GM19351 (cell line): ENCODE results near the gene GHRHR.

Source experiments
- ATAC-seq: cut with Tn5 transposase; IDR thresholded peaks from one replicate; pipeline ENCODE4 v1.9.1; 2021; ENCODE audit warnings: mild to moderate bottlenecking, moderate library complexity; ENCODE audit not compliant: unreplicated experiment

GHRHR gene

DNA sequence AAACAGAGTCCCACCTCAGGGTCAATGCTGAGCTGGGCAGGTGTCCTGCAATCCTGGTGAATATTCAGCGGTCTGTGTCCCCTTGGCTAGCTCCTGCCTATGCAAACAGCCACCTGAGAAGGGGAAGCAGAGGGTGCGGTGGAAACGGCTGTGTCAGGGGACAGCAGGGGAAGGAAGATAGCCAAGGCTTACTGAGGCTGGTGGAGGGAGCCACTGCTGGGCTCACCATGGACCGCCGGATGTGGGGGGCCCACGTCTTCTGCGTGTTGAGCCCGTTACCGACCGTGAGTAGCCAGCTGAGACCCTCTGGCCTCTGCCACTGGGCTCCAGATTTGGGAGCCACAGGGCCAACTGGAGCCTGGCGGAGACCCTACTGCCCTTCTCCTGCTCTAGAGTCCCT is at the start of gene GHRHR:
TSS of gene GHRHR (plus strand) at position 112 of the 400 bp plus-strand sequence. CDS start at position 228, 116 bp downstream.
- no peak for ATAC-seq

DNA sequence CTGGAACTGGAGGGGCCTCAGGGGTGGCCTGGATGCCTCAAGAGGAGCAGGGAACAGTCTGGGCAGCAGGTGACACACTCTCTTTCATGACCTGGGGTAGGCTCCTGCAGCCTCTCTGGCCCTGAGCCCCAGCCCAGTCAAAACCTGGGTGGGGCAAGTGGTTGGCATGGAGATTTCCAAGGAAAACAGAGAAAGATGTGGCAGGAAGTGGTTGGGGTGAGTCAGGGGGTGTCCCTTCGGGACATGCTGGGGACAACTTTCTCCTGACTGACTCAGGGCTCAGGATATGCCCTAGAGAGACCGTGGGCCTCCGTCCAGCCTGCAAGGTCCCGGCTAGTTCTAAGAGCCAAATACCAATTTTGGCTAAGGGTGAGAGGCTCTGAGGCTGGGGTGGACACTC is 49.2 kb upstream of the GHRHR start:
- ATAC-seq, result no peak

DNA sequence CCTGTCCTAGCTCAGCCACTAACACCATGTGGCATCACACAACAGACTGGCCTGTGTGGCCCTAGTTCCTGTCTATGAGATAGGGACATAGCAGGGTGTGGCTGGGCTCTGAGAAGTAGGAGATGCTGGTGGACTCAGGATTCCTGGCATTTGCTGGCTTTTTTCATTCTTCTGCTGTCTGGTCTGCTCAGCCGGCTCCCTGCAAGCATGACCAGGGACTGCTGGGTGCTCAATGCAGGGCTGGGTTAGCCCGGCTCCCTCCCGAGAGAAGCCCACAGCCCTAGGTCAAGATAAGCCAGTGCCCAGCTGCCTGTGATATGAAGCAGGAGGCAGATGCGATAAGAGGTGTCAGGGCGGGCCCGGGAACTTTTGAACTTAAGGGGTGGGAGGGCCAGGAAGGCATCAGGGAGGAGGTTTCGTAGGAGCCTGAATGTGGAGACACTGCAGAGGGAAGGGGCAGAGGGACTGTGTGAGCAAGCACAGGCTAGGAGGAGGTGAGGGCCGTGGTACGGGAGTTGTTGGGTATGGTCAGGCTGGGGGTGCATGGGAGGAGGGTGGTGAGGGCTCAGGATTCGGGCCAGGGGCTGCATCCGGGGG is 48.6 kb upstream of the GHRHR start:
- no peak for ATAC-seq

DNA sequence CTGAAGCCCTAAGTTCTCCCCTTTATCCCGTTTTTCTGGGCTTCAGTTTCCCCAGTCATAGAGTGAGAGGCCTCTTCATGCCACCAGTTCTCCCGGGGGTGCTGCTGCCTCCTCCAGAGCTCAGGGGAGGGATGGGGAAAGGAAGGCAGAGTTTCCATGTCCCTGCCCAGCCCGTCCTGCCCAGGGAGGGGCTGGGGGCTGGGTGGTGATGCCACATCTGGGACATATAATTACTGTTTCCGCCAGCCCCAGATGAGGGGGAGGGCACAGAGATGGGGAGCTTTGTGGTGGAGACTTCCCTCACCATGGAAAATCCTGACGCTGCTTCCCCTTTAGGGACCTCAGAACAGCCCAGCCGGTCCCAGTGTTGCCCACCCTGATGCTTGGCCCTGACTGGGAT is 48.0 kb upstream of the GHRHR start:
- no peak for ATAC-seq

DNA sequence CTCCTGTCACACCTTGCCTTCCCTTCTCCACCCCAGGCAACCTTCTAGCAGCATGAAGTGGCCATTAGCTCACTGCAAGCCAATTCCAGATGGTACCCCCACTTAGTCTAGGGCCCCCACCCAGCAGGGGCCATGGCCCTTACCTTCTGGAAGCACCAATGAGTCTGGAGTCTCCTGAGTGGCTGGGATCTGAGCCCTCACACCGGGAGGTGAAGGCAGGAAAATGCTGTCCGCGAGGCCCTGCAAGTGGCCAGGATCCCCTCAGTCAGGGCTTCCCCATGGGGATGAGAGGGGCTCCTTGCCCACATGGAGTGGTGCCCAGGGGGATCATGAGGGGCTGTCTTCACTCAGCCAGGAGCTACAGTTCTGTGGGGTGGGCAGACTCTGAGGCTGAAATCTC is 47.5 kb upstream of the GHRHR start:
- no peak for ATAC-seq

DNA sequence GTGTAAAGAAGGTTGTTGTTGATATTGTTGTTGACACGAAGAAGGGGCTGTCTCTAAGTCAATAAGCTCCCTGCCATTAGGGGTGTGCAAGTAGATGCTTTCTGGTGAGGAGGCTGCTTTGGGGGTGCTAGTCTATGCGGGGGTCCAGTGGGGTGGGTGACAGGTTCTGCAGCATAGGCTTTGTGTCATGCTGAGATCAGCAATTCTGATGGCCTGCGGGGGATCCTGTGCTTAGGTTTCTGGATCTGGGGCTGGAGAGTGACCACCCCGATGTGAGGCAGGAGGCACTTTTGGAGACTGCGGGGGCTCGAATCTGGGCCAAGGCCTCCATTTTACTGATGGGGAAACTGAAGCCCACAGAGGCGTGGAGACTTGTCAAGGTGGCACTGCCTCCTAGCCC is 47.0 kb upstream of the GHRHR start:
- no peak for ATAC-seq

DNA sequence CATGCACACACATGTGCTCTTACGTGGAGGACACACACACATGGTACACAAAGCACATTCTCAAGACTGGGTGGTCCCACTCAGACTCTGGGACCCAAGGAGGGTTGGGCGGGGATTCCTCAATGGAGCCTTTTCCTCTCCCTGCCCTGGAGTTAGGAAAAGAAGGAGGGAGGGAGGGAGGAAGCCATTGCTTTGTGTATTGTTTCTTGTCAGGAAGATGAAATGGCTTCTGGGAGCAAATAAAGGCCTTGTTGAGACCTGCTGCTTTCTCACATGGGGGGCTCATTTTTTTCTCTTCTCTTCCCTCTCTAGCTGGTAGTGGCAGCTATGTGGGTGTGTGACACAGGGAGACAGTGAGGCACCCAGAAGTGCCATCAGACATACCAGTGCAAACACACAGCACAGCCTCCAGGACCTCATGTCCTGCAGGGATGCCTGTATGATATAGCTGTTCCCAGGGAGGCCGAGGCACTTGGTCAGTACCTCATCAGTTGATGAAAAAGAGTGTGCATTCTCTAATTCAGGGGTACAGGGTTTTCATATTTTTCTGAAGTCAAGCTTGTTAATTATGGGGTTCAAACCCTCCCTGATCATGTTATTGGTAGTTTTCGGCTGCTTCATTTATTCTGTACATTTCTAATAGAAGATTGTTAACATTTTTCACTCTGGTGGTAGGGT is 46.4 kb upstream of the GHRHR start:
- ATAC-seq, result no peak

DNA sequence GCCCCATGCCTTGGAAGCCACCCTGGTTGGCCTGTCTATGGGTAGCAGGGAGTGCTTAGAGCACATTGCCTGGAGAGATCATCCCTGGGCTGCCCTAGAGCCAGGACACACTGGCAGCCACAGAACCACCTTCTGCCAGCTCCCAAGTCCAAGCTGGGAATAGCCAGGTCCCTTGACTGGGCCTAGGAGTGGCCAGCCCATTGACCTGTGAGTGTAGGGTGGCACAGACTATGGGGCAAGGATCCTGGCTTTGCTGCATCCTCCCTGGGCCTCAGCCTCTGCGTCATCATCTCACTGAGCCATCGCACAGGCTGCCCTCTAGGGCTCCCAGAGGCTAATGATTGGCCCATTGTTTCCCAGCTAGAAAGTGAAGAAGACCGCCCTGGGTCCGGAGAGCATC is 45.1 kb upstream of the GHRHR start:
- no peak for ATAC-seq

DNA sequence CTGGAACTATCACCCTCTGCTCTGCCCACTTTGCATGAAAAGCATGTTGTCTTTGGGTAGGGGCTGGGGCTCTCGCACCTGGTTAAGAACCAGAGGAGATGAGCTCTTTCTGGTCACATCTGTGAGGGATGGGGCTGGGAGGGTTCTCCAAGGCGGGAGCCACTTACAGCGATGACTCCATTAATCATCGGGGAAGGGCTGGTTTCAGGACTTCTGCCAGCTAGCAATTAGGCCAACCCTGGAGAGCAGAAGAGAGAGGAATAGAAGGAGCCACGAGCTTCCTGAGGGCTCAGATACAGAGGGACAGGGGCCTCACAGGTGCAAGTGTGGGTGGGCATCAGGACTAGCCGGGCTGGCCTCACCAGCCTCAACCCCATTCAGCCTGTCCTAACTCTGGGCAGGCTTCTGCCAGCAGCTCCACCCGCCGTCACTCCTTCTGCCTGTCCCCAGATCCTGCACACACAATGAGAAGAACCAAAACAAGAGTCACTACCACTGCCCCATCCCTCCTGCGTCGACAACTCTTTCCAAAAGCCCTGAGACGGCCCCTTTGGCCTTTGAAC is 43.7 kb upstream of the GHRHR start:
- ATAC-seq, result no peak

DNA sequence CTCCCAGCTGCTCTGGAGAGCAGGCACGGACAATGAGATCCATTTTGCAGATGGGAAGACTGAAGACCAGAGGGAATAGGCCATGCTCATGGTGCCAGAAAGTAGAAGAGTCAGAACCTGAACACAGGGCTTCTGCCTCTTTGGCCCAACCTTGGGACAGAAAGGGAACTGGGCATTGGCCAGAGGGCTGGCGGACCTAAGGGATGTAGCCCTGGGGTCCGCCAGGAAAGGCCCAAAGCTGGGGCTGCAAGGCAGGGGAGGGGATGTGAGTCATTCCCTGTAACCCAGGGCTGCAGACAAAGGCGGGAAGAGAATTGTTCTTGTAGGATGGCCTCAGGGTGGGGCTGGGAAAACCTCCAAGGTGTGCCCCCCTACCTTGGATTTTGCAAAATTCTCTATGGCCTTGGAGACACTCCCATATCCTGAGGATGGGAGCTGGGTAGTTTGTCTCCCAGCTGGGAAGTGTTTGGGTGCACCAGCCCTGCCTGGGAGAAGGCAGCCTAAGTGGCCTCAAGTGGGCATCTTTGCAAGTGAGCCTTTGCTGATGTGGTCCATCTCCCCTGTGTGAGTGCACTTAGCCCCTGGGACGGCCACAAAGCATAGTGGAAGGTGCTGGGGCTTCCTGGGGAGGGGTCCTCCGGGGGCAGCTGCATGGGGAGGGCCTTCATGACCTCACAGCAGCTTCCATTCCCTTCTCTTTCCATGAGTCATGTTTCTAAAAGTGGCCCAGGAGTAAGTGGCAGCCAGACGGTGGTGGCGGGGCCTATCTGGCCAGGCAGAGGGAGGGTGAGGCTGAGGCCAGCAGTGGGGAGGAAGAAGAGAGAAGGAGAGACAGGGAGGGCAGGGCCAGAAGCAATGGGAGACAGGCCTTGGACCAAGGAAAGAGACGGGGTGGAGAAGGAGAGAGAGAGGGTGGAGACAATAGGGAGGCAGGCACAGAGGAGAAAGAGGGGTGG is 42.9 kb upstream of the GHRHR start:
- no peak for ATAC-seq

DNA sequence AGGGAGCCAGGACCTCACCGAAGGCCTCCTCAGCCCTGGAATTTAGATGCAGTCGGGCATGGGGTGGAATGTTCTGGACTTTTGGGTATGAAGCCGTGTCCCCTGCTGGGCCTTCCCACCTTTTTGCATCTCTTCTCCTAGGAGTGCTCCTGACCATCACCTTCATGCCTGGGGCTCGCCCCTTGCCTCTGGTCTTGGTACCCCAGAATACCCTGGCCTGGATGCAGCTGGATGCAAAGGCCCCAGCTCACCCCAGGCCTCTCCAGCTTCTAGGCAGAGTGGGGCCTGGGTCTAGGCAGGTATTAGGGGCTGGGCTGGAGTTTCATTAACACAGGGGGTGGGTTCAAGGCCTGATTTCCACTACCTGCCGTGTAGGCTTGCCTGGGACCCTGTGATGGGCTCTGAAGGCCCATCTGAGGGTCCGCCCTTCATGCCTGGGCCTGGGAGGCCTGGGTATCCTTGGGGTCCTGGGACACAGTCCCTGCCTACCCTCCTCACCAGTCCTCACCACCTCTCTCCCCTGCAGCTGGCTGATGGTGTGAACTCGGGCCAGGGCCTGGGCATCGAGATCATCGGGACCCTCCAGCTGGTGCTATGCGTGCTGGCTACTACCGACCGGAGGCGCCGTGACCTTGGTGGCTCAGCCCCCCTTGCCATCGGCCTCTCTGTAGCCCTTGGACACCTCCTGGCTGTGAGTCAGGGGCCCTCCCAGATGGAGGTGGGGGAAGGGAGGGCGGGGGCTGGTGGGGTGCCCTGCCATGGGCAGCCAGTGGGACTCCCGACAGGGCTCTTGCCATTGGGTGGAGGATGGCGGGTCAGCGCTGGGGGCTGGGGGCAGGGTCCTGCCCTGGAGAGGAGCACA is 42.0 kb upstream of the GHRHR start:
- ATAC-seq, result no peak

DNA sequence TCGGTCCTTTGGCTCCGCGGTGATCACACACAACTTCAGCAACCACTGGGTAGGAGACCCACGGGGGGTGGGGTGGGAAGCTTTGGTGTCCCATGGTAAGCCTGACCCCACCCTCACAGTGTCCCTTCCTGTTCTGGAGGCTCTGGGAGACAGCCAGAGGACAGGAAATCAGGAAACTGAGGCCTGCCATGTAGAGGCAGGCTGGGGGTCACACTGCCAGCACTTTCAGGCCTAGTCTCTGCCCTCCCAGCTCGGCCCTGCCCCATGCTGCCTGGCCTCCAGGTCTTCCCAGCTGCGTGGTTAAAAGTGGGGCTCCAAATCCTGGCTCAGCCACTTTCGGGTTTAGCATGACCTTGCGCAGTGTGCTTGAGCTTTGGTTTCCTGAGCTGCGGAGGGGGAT is 41.2 kb upstream of the GHRHR start:
- ATAC-seq, result no peak

DNA sequence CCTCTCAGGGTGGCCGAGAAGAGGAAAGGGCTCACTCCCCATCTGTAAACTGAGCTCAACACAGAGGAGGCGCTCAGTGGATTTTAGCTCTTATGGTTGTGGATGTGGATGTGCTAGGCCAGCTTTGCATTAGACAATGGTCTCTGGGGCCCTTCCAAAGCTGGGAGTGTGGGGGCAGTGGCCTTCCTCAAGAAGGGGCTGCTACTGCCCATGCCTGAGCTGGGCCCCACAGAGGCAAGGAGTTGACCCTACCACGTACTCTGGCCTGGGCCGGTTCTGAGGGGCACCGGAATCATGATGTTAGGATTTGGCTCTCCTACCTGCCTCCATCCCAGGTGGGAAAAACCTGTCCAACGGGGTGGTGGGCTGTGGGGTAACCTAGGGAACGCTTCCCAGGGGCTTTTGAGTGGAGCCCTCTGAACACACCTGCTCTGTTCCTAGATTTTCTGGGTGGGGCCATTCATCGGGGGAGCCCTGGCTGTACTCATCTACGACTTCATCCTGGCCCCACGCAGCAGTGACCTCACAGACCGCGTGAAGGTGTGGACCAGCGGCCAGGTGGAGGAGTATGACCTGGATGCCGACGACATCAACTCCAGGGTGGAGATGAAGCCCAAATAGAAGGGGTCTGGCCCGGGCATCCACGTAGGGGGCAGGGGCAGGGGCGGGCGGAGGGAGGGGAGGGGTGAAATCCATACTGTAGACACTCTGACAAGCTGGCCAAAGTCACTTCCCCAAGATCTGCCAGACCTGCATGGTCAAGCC is 40.6 kb upstream of the GHRHR start:
- no peak for ATAC-seq

DNA sequence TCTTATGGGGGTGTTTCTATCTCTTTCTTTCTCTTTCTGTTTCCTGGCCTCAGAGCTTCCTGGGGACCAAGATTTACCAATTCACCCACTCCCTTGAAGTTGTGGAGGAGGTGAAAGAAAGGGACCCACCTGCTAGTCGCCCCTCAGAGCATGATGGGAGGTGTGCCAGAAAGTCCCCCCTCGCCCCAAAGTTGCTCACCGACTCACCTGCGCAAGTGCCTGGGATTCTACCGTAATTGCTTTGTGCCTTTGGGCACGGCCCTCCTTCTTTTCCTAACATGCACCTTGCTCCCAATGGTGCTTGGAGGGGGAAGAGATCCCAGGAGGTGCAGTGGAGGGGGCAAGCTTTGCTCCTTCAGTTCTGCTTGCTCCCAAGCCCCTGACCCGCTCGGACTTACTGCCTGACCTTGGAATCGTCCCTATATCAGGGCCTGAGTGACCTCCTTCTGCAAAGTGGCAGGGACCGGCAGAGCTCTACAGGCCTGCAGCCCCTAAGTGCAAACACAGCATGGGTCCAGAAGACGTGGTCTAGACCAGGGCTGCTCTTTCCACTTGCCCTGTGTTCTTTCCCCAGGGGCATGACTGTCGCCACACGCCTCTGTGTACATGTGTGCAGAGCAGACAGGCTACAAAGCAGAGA is 39.9 kb upstream of the GHRHR start:
- no peak for ATAC-seq

DNA sequence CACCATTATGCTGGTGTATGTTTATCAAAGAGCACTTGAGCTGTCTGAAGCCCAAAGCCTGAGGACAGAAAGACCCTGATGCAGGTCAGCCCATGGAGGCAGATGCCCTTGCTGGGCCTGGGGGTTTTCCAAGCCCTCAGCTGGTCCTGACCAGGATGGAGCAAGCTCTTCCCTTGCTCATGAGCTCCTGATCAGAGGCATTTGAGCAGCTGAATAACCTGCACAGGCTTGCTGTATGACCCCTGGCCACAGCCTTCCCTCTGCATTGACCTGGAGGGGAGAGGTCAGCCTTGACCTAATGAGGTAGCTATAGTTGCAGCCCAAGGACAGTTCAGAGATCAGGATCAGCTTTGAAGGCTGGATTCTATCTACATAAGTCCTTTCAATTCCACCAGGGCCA is 39.1 kb upstream of the GHRHR start:
- no peak for ATAC-seq

DNA sequence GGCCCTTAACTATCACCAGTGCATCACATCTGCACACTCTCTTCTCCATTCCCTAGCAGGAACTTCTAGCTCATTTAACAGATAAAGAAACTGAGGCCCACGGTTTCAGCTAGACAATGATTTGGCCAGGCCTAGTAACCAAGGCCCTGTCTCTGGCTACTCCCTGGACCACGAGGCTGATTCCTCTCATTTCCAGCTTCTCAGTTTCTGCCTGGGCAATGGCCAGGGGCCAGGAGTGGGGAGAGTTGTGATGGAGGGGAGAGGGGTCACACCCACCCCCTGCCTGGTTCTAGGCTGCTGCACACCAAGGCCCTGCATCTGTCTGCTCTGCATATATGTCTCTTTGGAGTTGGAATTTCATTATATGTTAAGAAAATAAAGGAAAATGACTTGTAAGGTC is 38.6 kb upstream of the GHRHR start:
- ATAC-seq, result no peak

DNA sequence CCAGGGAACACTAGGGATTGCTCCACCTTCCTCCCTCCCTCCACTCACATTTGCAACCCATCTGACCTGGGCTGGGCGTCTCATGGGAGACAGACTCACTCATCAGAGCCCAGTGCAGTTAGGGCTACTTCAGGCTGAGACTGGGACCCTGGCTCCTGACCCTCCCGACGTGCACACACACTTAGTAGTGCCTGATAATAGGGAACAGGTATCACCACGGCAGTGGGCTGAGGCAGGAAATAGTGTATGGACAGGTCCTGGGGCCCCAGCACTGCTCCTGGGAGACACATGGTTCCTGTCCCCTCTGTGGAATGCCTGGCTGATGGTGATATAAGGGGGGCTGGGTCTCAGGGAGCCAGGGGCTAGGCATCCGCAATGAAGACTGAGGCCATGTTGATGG is 37.8 kb upstream of the GHRHR start:
- no peak for ATAC-seq

DNA sequence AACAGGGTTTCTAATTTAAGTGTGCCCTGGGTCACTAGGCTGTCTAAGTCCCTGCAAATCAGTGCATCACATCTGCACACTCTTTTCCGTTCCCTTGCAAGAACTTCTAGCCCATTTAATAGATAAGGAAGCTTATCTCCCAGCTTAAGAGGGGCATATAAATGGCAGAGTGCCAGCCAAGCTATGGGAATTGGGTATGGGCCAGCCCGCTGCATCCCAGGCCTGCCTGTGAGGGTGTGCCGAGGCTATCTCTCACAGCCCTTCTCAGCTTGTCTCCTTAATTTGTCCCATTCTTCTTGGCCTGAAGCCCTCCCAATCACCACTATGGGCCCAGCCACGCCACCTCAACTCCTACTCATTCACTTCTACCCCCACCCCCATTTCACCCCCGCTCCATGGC is 37.4 kb upstream of the GHRHR start:
- ATAC-seq, result no peak

DNA sequence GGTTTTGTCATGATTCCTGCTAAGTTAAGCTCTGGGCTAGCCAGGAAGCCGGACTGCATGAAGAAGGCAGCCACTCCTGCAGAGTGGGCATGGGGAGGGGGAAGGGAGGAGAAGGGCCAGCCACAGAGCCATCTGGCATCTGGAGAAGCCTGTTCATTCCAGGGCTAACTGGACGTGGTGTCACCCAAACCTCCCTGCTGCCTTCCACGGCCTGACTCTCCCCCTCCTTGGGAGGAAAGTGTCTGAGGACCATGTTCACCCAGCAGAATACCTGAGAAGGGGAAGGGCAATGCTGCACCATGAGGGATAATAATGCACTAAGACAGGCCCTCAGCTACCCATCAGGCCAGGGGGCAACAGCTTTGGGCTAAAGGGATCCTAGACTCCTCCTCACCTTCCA is 36.7 kb upstream of the GHRHR start:
- ATAC-seq, result no peak
